C4-2B (cell line): ENCODE data around the gene TNFSF12.

ENCODE experiments used
- ZFX ChIP-seq: fragments of 450-650 bp; IDR thresholded peaks from 2 replicates; pipeline ENCODE4 v1.6.1; 2017
- TF ChIP-seq, protein P1 (sequence below): fragments of 450-650 bp; conservative IDR thresholded peaks from 2 replicates; pipeline ENCODE4 v1.5.1; 2017; ENCODE audit warnings: mild to moderate bottlenecking

DNA sequence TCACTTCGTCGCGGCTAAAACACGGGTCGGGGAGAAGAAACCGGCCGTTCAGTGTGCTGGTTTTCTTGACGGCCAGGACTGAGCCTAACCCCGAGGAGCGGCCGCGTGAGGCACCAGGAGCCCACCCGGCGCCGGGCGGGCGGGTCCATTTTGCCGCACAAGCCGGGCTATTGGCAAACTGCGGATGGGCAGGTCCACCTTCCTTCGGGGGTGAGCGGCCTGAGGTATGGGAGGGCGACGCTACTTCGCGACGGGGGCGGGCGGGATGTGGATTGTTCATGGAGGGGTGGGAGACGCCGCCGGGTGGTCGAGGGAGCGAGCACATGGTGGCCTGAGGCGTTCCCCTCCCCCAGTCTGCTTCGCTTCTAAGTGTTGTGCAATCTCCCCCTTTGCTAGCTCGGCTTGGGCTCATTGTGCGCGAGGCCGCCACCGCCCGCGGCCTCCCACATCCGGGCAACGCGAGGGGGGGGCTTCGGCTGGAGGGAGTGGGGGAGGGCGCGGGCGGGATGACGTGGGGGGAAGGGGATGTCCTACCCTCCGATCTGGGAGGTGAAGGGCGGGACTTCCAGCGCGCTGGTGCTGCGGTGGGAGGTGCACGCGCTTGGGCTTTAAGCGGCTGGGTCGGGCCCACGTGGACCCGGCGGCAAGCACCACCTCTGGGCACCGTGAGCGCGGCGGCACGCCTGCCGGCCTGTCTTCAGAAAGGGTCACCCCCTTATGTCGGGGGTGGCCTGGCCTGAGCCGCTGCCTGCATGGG is 24.6 kb downstream of the TNFSF12 start:
- TF ChIP-seq, protein P1, sequence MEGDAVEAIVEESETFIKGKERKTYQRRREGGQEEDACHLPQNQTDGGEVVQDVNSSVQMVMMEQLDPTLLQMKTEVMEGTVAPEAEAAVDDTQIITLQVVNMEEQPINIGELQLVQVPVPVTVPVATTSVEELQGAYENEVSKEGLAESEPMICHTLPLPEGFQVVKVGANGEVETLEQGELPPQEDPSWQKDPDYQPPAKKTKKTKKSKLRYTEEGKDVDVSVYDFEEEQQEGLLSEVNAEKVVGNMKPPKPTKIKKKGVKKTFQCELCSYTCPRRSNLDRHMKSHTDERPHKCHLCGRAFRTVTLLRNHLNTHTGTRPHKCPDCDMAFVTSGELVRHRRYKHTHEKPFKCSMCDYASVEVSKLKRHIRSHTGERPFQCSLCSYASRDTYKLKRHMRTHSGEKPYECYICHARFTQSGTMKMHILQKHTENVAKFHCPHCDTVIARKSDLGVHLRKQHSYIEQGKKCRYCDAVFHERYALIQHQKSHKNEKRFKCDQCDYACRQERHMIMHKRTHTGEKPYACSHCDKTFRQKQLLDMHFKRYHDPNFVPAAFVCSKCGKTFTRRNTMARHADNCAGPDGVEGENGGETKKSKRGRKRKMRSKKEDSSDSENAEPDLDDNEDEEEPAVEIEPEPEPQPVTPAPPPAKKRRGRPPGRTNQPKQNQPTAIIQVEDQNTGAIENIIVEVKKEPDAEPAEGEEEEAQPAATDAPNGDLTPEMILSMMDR, result no peak
- 0 out of 2 replicates have a peak, but pooled peaks have one; percentile 6 for TF ChIP-seq ZFX
